HepG2 (cell line): ENCODE results near the gene ABTB2. TPM values are rescaled to one million over a fixed set of nuclear protein-coding genes. Genes with fewer than 3 reads are reported as not detected.

Experiments used
- ATAC-seq: fragments of 200-7000 bp; cut with Tn5 transposase; 3 replicates; pipeline ENCODE4 v1.9.1; 2020; ENCODE audit warnings: mild to moderate bottlenecking, moderate library complexity
- BruUV-seq: library from RNA; stranded (reverse); fragments of 400-500 nt; replicated peaks from 2 replicates; lab custom pipeline; 2021; lab: Mats Ljungman, UMichigan
- CTCF ChIA-PET: fragments of 300-600 bp; formaldehyde crosslinking; extraction: SDS; loops from one replicate; lab custom pipeline; 2021; ENCODE audit warnings: low total read pairs, inconsistent platforms, low intra/inter-chr PET ratio; lab: Yijun Ruan, JAX
- POLR2A ChIA-PET: fragments of 350-600 bp; sonication (Branson Sonifier 250); formaldehyde crosslinking; loops from one replicate; lab custom pipeline; 2020; ENCODE audit warnings: antibody characterized with exemption, inconsistent platforms; lab: Yijun Ruan, JAX
- DNase-seq: peaks from one replicate; pipeline ENCODE4 v3.0.0-alpha.2; 2015; ENCODE audit warnings: low spot score
- FAIRE-seq: peaks from 3 replicates; lab custom pipeline; 2011; peaks lifted over from hg19 to GRCh38; lab: Jason Lieb, UNC
- H2AFZ ChIP-seq: one replicate; pipeline ENCODE4 v1.6.1; 2011; ENCODE audit warnings: low read length, inconsistent platforms
- H3K27ac ChIP-seq: fragments of 300-600 bp; 3 replicates; pipeline ENCODE4 v1.8.0; 2011; ENCODE audit warnings: mixed run types, mild to moderate bottlenecking, mixed read lengths, low read length, inconsistent platforms; ENCODE audit not compliant: insufficient read depth; ENCODE audit errors: extremely low read length
- H3K27me3 ChIP-seq, 2 experiments: fragments of 200-600 bp in 1 of 2; 2 replicates in 1 of 2; 3 replicates in 1 of 2; pipeline versions ENCODE4 v1.6.0 to v1.8.0; 2011; ENCODE audit warnings: low read length in 2 of 2, mild to moderate bottlenecking in 2 of 2, moderate library complexity in 2 of 2, inconsistent platforms in 1 of 2; ENCODE audit not compliant: insufficient read depth in 2 of 2, control insufficient read depth in 1 of 2
- H3K36me3 ChIP-seq, 2 experiments: fragments of 200-600 bp in 1 of 2; replicated peaks in 1 of 2; 2 replicates in 1 of 2; 3 replicates in 1 of 2; pipeline versions ENCODE4 v1.5.1 to v1.8.0; 2011; ENCODE audit warnings: low read length in 2 of 2, inconsistent platforms in 1 of 2; ENCODE audit not compliant: insufficient read depth in 2 of 2, control insufficient read depth in 1 of 2
- H3K4me1 ChIP-seq: 2 replicates; pipeline ENCODE4 v1.5.1; 2012; ENCODE audit warnings: low read length, inconsistent platforms; ENCODE audit not compliant: insufficient read depth
- H3K4me2 ChIP-seq: 2 replicates; pipeline ENCODE4 v1.6.0; 2011; ENCODE audit warnings: low read depth, low read length, inconsistent platforms
- H3K4me3 ChIP-seq, 3 experiments: fragments of 200-600 bp in 1 of 3; sonication (generic), shearing (Covaris generic) in 1 of 3; replicated peaks in 1 of 3; 2 replicates each; pipeline ENCODE4 v1.5.1; 2011 to 2016; ENCODE audit warnings: low read length in 3 of 3, inconsistent platforms in 2 of 3, low read depth in 2 of 3, mild to moderate bottlenecking in 2 of 3, control low read depth in 1 of 3, mixed read lengths in 1 of 3; ENCODE audit not compliant: insufficient read depth in 1 of 3
- H3K79me2 ChIP-seq: one replicate; pipeline ENCODE4 v1.6.1; 2011; ENCODE audit warnings: low read length, inconsistent platforms; ENCODE audit not compliant: insufficient read depth
- H3K9ac ChIP-seq: 2 replicates; pipeline ENCODE4 v1.6.0; 2011; ENCODE audit warnings: mild to moderate bottlenecking, low read depth, low read length, inconsistent platforms; ENCODE audit not compliant: insufficient read depth
- H3K9me3 ChIP-seq: 2 replicates; pipeline ENCODE4 v1.5.1; 2012; ENCODE audit warnings: mild to moderate bottlenecking, low read length
- H4K20me1 ChIP-seq: 2 replicates; pipeline ENCODE4 v1.6.0; 2011; ENCODE audit warnings: inconsistent platforms, mild to moderate bottlenecking, low read length, moderate library complexity; ENCODE audit not compliant: insufficient read depth
- FOXA3 ChIP-seq: IDR thresholded peaks from 2 replicates; pipeline ENCODE4 v1.6.1; 2016; ENCODE audit warnings: missing genetic modification reagents, missing compliant biosample characterization
- MED13 ChIP-seq: sonication (generic); formaldehyde crosslinking; IDR thresholded peaks from 2 replicates; pipeline ENCODE4 v1.5.0; 2020; ENCODE audit warnings: missing genetic modification reagents
- RFXANK ChIP-seq: IDR thresholded peaks from 2 replicates; pipeline ENCODE4 v1.6.1; 2016
- SAFB2 ChIP-seq: sonication (generic); formaldehyde crosslinking; IDR thresholded peaks from 2 replicates; pipeline ENCODE4 v1.5.1; 2020; ENCODE audit warnings: missing genetic modification reagents, low read depth, mild to moderate bottlenecking, borderline replicate concordance
- SOX13 ChIP-seq, 3 experiments: fragments of 450-650 bp in 1 of 3; sonication (generic) in 1 of 3; formaldehyde crosslinking in 1 of 3; IDR thresholded peaks in 2 of 3; conservative IDR thresholded peaks in 1 of 3; 2 replicates each; pipeline versions ENCODE4 v1.5.0 to v1.6.1; 2016 to 2020; ENCODE audit warnings: antibody characterized with exemption in 1 of 3, mild to moderate bottlenecking in 1 of 3, missing compliant biosample characterization in 1 of 3, missing genetic modification reagents in 1 of 3, moderate library complexity in 1 of 3
- SOX5 ChIP-seq: IDR thresholded peaks from 2 replicates; pipeline ENCODE4 v1.6.1; 2016; ENCODE audit warnings: borderline replicate concordance
- SOX6 ChIP-seq, 2 experiments: fragments of 450-650 bp in 1 of 2; sonication (generic) in 1 of 2; formaldehyde crosslinking in 1 of 2; IDR thresholded peaks; 2 replicates each; pipeline versions ENCODE4 v1.4.0 to v1.6.1; 2017 to 2020; ENCODE audit warnings: antibody characterized with exemption in 1 of 2, mild to moderate bottlenecking in 1 of 2, missing genetic modification reagents in 1 of 2
- TSC22D2 ChIP-seq: sonication (generic); formaldehyde crosslinking; IDR thresholded peaks from 2 replicates; pipeline ENCODE4 v1.5.1; 2020; ENCODE audit warnings: missing genetic modification reagents, mild to moderate bottlenecking, borderline replicate concordance
- ZBTB1 ChIP-seq: sonication (generic); formaldehyde crosslinking; IDR thresholded peaks from 2 replicates; pipeline ENCODE4 v1.4.0; 2020; ENCODE audit warnings: missing genetic modification reagents, borderline replicate concordance
- ZNF644 ChIP-seq: IDR thresholded peaks from 2 replicates; pipeline ENCODE4 v1.6.1; 2016; ENCODE audit warnings: low read depth
- ZNF7 ChIP-seq: IDR thresholded peaks from 2 replicates; pipeline ENCODE4 v1.6.1; 2016; ENCODE audit warnings: missing biosample characterization, missing genetic modification reagents
- ZSCAN22 ChIP-seq: sonication (generic); formaldehyde crosslinking; IDR thresholded peaks from 2 replicates; pipeline ENCODE4 v1.4.0; 2020; ENCODE audit warnings: mild to moderate bottlenecking, missing genetic modification reagents
- WGBS: methylation state at CpG from one replicate; pipeline ENCODE4 v1.1.6; 2017; ENCODE audit warnings: low lambda C conversion rate; 5-methylcytosine and 5-hydroxymethylcytosine counted together
- in situ Hi-C: cut with HindIII; loops from 2 replicates; pipeline ENCODE4 v1.10.0; 2017; ENCODE audit warnings: low pct_unique_long_range_greater_than_20kb; ENCODE audit not compliant: extremely low pct_ligation_motif_present
- intact Hi-C: fragments of 100-400 bp; cut with micrococcal nuclease; formaldehyde crosslinking; loops from one replicate; pipeline ENCODE4 v1.10.0; 2022; ENCODE audit not compliant: unreplicated experiment
- polyA plus RNA-seq, 8 experiments: library from polyadenylated mRNA; depleted of rRNA in 3 of 8; stranded (reverse) in 7 of 8; unstranded in 1 of 8; fragments of >200 nt; fragmentation: Illumina TruSeq in 4 of 8; extraction: Trizol in 4 of 8; gene quantifications; 2 replicates each; pipeline versions ENCODE4 v1.2.1 to v1.2.3, GENCODE V29; 2011 to 2016; ENCODE audit warnings: low read depth in 4 of 8, missing spikeins in 1 of 8, mixed read lengths in 1 of 8; ENCODE audit not compliant: insufficient read depth in 1 of 8
- total RNA-seq, 5 experiments: library from RNA; depleted of rRNA; stranded (reverse); fragments of >200 nt; fragmentation: Illumina TruSeq; extraction: Trizol; gene quantifications; 2 replicates each; pipeline ENCODE4 v1.2.3, GENCODE V29; 2016; ENCODE audit warnings: low read depth in 1 of 5

ABTB2 gene
- total and polyA plus RNA-seq, 2 of the 13 experiments (the other 11 are each of a cell fraction or from before 2014, with no cell fraction given) = 5.1 to 15.4 TPM

- Histone ChIP-seq H3K4me1 (peaks cover 70% of the 10 kb centered on the region), H3K36me3 (no peaks in the 10 kb centered on the region), H3K9ac (no peak overlapping the region), H3K27ac (no peak overlapping the region), H4K20me1 (no peaks in the 10 kb centered on the region), H3K79me2 (peaks cover 9% of the 10 kb centered on the region), H3K9me3 (no peaks in the 10 kb centered on the region), H3K4me3 (no peak overlapping the region), H3K4me2 (0 out of 2 replicates have a peak overlapping the region, but pooled peaks have one; percentile 15), H2AFZ (no peak overlapping the region), H3K27me3 (no peaks in the 10 kb centered on the region)
- intact Hi-C loops = loop anchor here (1.0 kb wide), 1 partner anchor 47 kb away; no protein-coding TSS in a partner anchor
- no peak for FAIRE-seq
- no peak for DNase-seq
- no peak for ATAC-seq
- no TSS peak for BruUV-seq
- 77% methylated on average over 6 of the region's 8 CpGs for WGBS
- in situ Hi-C loops = no loop called here
- CTCF ChIA-PET = no interaction called here
- POLR2A ChIA-PET = interaction anchor here (1.6 kb wide), 1 partner anchor 95 kb away, joined by 4 read pairs; the partner anchor contains the start of gene ABTB2
- TF ChIP-seq FOXA3 (CRISPR knock-in tag) (0 out of 2 replicates have a peak, but pooled peaks have one; percentile 7), SOX6 (IDR thresholded peaks at IDR 0.05) (no peak), SOX6 (CRISPR knock-in tag; IDR thresholded peaks at IDR 0.05) (0 out of 2 replicates have a peak, but pooled peaks have one; percentile 19), SOX5 (CRISPR knock-in tag) (peak; percentile 68; the same call in 1 of the 2 replicates), SOX13 (IDR thresholded peaks at IDR 0.05) (no peak), SOX13 (CRISPR knock-in tag; conservative IDR thresholded peaks at IDR 0.05 in 1 of 2, IDR thresholded peaks at IDR 0.05 in 1 of 2) (peak in 1 of 2 experiments; percentile 73; a peak in 2 of 4 replicates), RFXANK (CRISPR knock-in tag) (no peak), SAFB2 (CRISPR knock-in tag) (no peak), ZNF7 (peak; percentile 66)
These were observed 95.2 kb downstream of the ABTB2 start for GRCh38 chr11:34262531-34263081.

- no peak for FAIRE-seq
- WGBS = 88% methylated on average over 1 of the region's 1 CpG
- DNase-seq = no peak
- Histone ChIP-seq H4K20me1 (no peaks in the 10 kb centered on the region), H3K9me3 (no peaks in the 10 kb centered on the region), H3K9ac (no peak overlapping the region), H3K79me2 (peaks cover 10% of the 10 kb centered on the region), H3K36me3 (no peaks in the 10 kb centered on the region), H2AFZ (no peak overlapping the region), H3K4me1 (peaks cover 62% of the 10 kb centered on the region), H3K4me3 (no peak overlapping the region), H3K27me3 (no peaks in the 10 kb centered on the region), H3K4me2 (no peak overlapping the region), H3K27ac (no peak overlapping the region)
- BruUV-seq = no TSS peak
- POLR2A ChIA-PET = interaction anchor here (1.6 kb wide), 1 partner anchor 96 kb away, joined by 4 read pairs; the partner anchor contains the start of gene ABTB2
- intact Hi-C loops (no loop called here), in situ Hi-C loops (no loop called here)
- ATAC-seq = no peak
- TF ChIP-seq ZSCAN22 (CRISPR knock-in tag) (no peak), ZBTB1 (no peak), ZNF644 (no peak), TSC22D2 (CRISPR knock-in tag) (no peak), MED13 (CRISPR knock-in tag) (no peak)
- CTCF ChIA-PET = no interaction called here
These were observed 96.0 kb downstream of the ABTB2 start for GRCh38 chr11:34261820-34262219.
